Calu3 (cell line): Measurements from ENCODE around the gene ZNF550. TPM values are rescaled to one million over a fixed set of nuclear protein-coding genes. Genes with fewer than 3 reads are reported as not detected.
A peak's percentile ranks its signal among the peaks of the same experiment; 100 is the strongest.

Experiments
- BruUV-seq: library from RNA; stranded (reverse); fragments of 400-500 nt; replicated peaks from 2 replicates; lab custom pipeline; 2021; lab: Mats Ljungman, UMichigan
- CTCF ChIA-PET: fragments of 300-600 bp; sonication (Branson Sonifier 250); formaldehyde crosslinking; loops from one replicate; lab custom pipeline; 2022; ENCODE audit warnings: antibody characterized with exemption; lab: Charles Lee
- DNase-seq: peaks from one replicate; pipeline ENCODE4 v3.0.0; 2022
- H3K27ac Mint-ChIP-seq: one replicate; pipeline ENCODE4 v1.8.0; 2022; ENCODE audit warnings: mixed read lengths; ENCODE audit not compliant: unreplicated experiment
- H3K27me3 Mint-ChIP-seq: one replicate; pipeline ENCODE4 v1.8.0; 2022; ENCODE audit warnings: mixed read lengths; ENCODE audit not compliant: unreplicated experiment
- H3K36me3 Mint-ChIP-seq: one replicate; pipeline ENCODE4 v1.8.0; 2022; ENCODE audit warnings: mild to moderate bottlenecking, moderate library complexity, mixed read lengths; ENCODE audit not compliant: insufficient read depth, unreplicated experiment
- H3K4me1 Mint-ChIP-seq: one replicate; pipeline ENCODE4 v1.8.0; 2022; ENCODE audit warnings: mild to moderate bottlenecking, low read depth, mixed read lengths; ENCODE audit not compliant: unreplicated experiment
- H3K4me3 Mint-ChIP-seq: one replicate; pipeline ENCODE4 v1.8.0; 2022; ENCODE audit warnings: mild to moderate bottlenecking, low read depth, moderate library complexity, mixed read lengths; ENCODE audit not compliant: unreplicated experiment
- H3K9me3 Mint-ChIP-seq: one replicate; pipeline ENCODE4 v1.8.0; 2022; ENCODE audit warnings: low read depth, mixed read lengths; ENCODE audit not compliant: unreplicated experiment
- CTCF ChIP-seq: fragments of 200-600 bp; IDR thresholded peaks from one replicate; pipeline ENCODE4 v1.8.0; 2022; ENCODE audit warnings: antibody characterized with exemption; ENCODE audit not compliant: unreplicated experiment
- intact Hi-C: fragments of 100-400 bp; cut with micrococcal nuclease; formaldehyde crosslinking; loops from one replicate; pipeline ENCODE4 v1.10.0; 2022; ENCODE audit not compliant: unreplicated experiment
- total RNA-seq: library from RNA; stranded (reverse); gene quantifications from 2 replicates; pipeline ENCODE4 v1.2.3, GENCODE V29; 2022

Gene ZNF550
- total RNA-seq, 1 experiment from 2014 or later: 18.6 TPM

- H3K9me3 Mint-ChIP-seq: peaks cover 24% of the 10 kb centered on the region
- CTCF ChIA-PET: interaction anchor here (0.9 kb wide), 1 partner anchor 700 kb away, joined by 3 read pairs; no protein-coding TSS in a partner anchor
- no peaks in the 10 kb centered on the region for H3K27me3 Mint-ChIP-seq
These were observed 3.9 kb upstream of the ZNF550 start for GRCh38 chr19:57563547-57563946.

GRCh38 chr19:57560049-57560491, 407 bp upstream of the ZNF550 start:
- peak overlapping the region; percentile 97 for H3K4me3 Mint-ChIP-seq
- peaks cover 37% of the 10 kb centered on the region for H3K36me3 Mint-ChIP-seq
- H3K4me1 Mint-ChIP-seq: peaks cover 11% of the 10 kb centered on the region
- no peaks in the 10 kb centered on the region for H3K27me3 Mint-ChIP-seq
- no peak for DNase-seq
- TF ChIP-seq CTCF: no peak
- H3K9me3 Mint-ChIP-seq: peaks cover 27% of the 10 kb centered on the region
- peak overlapping the region; percentile 93 for H3K27ac Mint-ChIP-seq
- no TSS peak for BruUV-seq
- intact Hi-C loops: no loop called here
- CTCF ChIA-PET: no interaction called here

More at GRCh38 chr19:57563547-57563946, 3.9 kb upstream of the ZNF550 start:
- no peak overlapping the region for H3K27ac Mint-ChIP-seq
- H3K4me1 Mint-ChIP-seq: peaks cover 2% of the 10 kb centered on the region
- BruUV-seq: no TSS peak
- DNase-seq: no peak
- H3K36me3 Mint-ChIP-seq: peaks cover 20% of the 10 kb centered on the region
- TF ChIP-seq CTCF: no peak
- intact Hi-C loops: no loop called here
- no peak overlapping the region for H3K4me3 Mint-ChIP-seq

GRCh38 chr19:57559008-57559403, 657 bp downstream of the ZNF550 start:
- peak; percentile 45 for DNase-seq
- peaks cover 47% of the 10 kb centered on the region for H3K36me3 Mint-ChIP-seq
- H3K4me1 Mint-ChIP-seq: peaks cover 11% of the 10 kb centered on the region
- H3K9me3 Mint-ChIP-seq: peaks cover 28% of the 10 kb centered on the region
- no peak for TF ChIP-seq CTCF
- peak overlapping the region; percentile 97 for H3K4me3 Mint-ChIP-seq
- intact Hi-C loops: no loop called here
- no TSS peak for BruUV-seq
- H3K27me3 Mint-ChIP-seq: no peaks in the 10 kb centered on the region
- CTCF ChIA-PET: no interaction called here
- peak overlapping the region; percentile 93 for H3K27ac Mint-ChIP-seq

GRCh38 chr19:57558525-57558924, 1.1 kb downstream of the ZNF550 start:
- H3K27ac Mint-ChIP-seq: peak overlapping the region; percentile 93
- peak overlapping the region; percentile 97 for H3K4me3 Mint-ChIP-seq
- H3K4me1 Mint-ChIP-seq: peaks cover 11% of the 10 kb centered on the region
- H3K9me3 Mint-ChIP-seq: peaks cover 26% of the 10 kb centered on the region
- CTCF ChIA-PET: no interaction called here
- no peak for DNase-seq
- no peak for TF ChIP-seq CTCF
- no peaks in the 10 kb centered on the region for H3K27me3 Mint-ChIP-seq
- intact Hi-C loops: no loop called here
- peaks cover 51% of the 10 kb centered on the region for H3K36me3 Mint-ChIP-seq
- BruUV-seq: no TSS peak
